Neutrophil (primary cell): Measurements from ENCODE around the gene TEX38.

Source experiments
- H3K27ac ChIP-seq: fragments of 200-600 bp; sonication (generic); 2 replicates; pipeline ENCODE4 v1.5.1; 2016; ENCODE audit warnings: mild to moderate bottlenecking, moderate library complexity
- H3K27me3 ChIP-seq: fragments of 200-600 bp; sonication (generic); 2 replicates; pipeline ENCODE4 v1.6.0; 2016; ENCODE audit warnings: mild to moderate bottlenecking
- H3K36me3 ChIP-seq: fragments of 200-600 bp; sonication (generic); 2 replicates; pipeline ENCODE4 v1.5.1; 2017
- H3K4me1 ChIP-seq, 2 experiments: fragments of 200-600 bp in 1 of 2; sonication (generic) in 1 of 2; 1 replicate in 1 of 2; 2 replicates in 1 of 2; pipeline versions ENCODE4 v1.5.1 to v1.6.1; 2013 to 2016; ENCODE audit warnings: low read depth in 1 of 2, low read length in 1 of 2, mild to moderate bottlenecking in 1 of 2, moderate library complexity in 1 of 2; ENCODE audit not compliant: control insufficient read depth in 1 of 2, insufficient read depth in 1 of 2
- H3K4me3 ChIP-seq, 2 experiments: fragments of 200-600 bp in 1 of 2; sonication (generic) in 1 of 2; 1 replicate in 1 of 2; 2 replicates in 1 of 2; pipeline ENCODE4 v1.5.1; 2013 to 2016; ENCODE audit warnings: low read depth in 1 of 2, low read length in 1 of 2, mild to moderate bottlenecking in 1 of 2, moderate library complexity in 1 of 2
- H3K9me3 ChIP-seq: fragments of 200-600 bp; sonication (generic); 2 replicates; pipeline ENCODE4 v1.5.1; 2016
- TF ChIP-seq, protein P1 (sequence below): fragments of 200-600 bp; sonication (generic); IDR thresholded peaks from 2 replicates; pipeline ENCODE4 v1.5.1; 2016; ENCODE audit warnings: antibody characterized with exemption

Gene TEX38

DNA sequence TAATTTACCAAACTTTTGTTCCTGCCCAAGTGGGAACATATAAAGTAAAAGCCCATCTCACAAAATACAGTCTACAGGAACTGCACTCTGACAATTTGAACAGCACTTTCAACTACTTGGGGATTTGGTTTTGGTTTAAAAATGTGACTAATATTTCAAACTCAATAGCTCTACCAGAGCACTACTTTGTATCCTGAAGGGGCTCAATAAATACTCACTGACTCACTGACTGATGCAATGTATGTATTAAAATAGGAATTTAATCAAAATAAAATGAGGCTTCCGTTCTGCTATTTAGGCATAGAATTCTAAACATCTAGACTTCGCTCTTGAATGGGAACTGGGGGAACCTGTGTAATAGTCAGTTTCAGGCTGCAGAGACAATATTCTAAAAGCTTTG is 25.4 kb downstream of the TEX38 start:
- Histone ChIP-seq H3K4me3 (no peak overlapping the region), H3K4me1 (peaks cover 5 to 13% of the 10 kb centered on the region in 2 experiments), H3K9me3 (no peaks in the 10 kb centered on the region), H3K27me3 (no peaks in the 10 kb centered on the region), H3K27ac (no peak overlapping the region), H3K36me3 (peaks cover 43% of the 10 kb centered on the region)
- TF ChIP-seq, protein P1, sequence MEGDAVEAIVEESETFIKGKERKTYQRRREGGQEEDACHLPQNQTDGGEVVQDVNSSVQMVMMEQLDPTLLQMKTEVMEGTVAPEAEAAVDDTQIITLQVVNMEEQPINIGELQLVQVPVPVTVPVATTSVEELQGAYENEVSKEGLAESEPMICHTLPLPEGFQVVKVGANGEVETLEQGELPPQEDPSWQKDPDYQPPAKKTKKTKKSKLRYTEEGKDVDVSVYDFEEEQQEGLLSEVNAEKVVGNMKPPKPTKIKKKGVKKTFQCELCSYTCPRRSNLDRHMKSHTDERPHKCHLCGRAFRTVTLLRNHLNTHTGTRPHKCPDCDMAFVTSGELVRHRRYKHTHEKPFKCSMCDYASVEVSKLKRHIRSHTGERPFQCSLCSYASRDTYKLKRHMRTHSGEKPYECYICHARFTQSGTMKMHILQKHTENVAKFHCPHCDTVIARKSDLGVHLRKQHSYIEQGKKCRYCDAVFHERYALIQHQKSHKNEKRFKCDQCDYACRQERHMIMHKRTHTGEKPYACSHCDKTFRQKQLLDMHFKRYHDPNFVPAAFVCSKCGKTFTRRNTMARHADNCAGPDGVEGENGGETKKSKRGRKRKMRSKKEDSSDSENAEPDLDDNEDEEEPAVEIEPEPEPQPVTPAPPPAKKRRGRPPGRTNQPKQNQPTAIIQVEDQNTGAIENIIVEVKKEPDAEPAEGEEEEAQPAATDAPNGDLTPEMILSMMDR: no peak

DNA sequence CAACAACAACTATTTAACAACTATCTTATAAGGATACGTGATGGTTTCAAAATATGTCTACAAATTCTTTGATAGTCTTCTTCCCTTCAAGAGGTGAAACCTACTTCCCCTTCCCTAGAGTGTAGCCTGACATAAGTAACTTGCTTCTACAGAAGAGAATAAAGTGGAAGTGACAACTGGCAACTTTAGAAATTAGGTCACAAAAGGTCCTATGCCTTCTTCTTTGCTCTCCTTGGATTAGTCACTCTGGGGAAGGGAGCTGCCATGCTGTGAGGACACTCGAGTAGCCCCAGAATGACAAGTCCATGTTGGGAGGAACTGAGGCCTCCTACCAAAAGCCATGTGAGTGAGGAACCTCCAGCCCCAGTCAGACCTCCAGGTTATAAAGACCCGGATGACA is 28.0 kb downstream of the TEX38 start:
- H3K4me3 ChIP-seq: no peak overlapping the region
- TF ChIP-seq, protein P1: no peak
- H3K27me3 ChIP-seq: no peaks in the 10 kb centered on the region
- peaks cover 58% of the 10 kb centered on the region for H3K36me3 ChIP-seq
- peaks cover 5 to 13% of the 10 kb centered on the region in 2 experiments for H3K4me1 ChIP-seq
- H3K9me3 ChIP-seq: no peaks in the 10 kb centered on the region
- H3K27ac ChIP-seq: peak overlapping the region; percentile 53

DNA sequence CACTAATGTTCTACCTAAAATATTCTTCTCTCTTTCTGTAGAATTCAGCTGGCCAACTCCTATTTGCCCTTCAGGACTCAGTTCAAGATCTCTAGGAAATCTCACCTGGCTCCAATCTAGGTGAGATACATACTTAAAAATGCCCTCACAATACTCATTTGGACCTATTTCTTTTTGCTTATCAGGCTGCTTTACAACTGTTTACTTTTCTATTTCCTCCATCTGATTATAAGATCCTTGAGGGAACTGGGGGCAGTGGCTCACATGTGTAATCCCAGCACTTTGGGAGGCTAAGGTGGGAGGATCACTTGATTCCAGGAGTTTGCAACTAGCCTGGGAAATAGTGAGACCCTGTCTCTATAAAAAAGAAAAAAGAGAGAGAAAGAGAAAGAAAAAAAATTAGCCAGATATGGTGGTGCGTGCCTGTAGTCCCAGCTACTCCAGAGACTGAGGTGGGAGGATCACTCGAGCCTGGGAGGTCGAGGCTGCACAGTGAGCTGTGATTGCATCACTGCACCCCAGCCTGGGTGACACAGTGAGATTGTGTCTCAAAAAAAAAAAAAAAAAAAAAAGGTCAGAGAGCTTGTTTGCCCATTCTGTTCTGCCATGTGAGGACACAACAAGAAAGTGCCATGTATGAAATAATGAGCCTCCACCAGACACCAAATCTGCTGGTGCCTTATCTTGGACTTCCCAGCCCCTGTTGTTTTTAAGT is 32.4 kb downstream of the TEX38 start:
- no peak overlapping the region for H3K4me3 ChIP-seq
- no peaks in the 10 kb centered on the region for H3K9me3 ChIP-seq
- H3K36me3 ChIP-seq: peaks cover 74% of the 10 kb centered on the region
- no peak overlapping the region for H3K27ac ChIP-seq
- TF ChIP-seq, protein P1: no peak
- H3K4me1 ChIP-seq: peaks cover 5 to 13% of the 10 kb centered on the region in 2 experiments
- H3K27me3 ChIP-seq: no peaks in the 10 kb centered on the region

DNA sequence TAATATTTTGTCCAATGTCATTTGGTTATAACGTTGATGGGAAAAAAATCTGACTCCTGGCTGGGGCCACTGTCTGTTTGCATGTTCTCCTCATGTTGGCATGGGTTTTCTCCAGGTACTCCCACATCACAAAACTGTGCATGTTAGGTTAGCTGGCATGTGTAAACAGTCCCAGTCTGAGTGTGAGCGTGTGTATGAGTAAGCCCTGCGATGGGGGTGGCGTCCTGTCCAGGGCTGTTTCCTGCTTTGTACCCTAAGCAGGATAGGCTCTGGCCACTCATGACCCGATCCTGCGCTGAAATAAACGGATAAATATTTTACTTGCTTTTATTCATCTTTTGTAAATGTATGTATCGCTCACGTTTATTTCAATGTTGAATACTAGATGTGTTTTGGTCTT is 33.8 kb downstream of the TEX38 start:
- peaks cover 83% of the 10 kb centered on the region for H3K36me3 ChIP-seq
- no peaks in the 10 kb centered on the region for H3K9me3 ChIP-seq
- TF ChIP-seq, protein P1: no peak
- no peak overlapping the region for H3K27ac ChIP-seq
- H3K27me3 ChIP-seq: no peaks in the 10 kb centered on the region
- H3K4me3 ChIP-seq: no peak overlapping the region
- H3K4me1 ChIP-seq: no peaks in the 10 kb centered on the region

DNA sequence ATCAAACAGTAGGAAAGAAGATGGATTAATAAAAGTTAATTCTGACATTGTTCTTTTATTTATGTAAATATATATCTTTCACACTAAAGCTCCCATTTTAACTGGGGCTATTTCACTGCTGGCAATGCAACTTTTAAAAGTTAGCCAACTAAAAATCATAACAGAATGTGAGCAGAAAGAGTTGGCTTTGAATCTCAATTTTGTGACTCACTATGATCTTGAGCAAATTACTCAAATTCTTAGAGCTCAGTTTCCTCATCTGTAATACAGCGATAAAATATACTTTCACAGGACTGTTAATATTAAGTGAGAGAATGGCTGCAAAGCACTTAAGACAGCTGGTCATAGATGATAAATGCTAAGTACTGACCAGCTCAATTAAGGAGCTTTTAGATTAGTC is 36.5 kb downstream of the TEX38 start:
- Histone ChIP-seq H3K4me1 (no peaks in the 10 kb centered on the region), H3K36me3 (peaks cover 80% of the 10 kb centered on the region), H3K4me3 (no peak overlapping the region), H3K9me3 (no peaks in the 10 kb centered on the region), H3K27ac (no peak overlapping the region), H3K27me3 (no peaks in the 10 kb centered on the region)
- TF ChIP-seq, protein P1: no peak
